NCI-H2081 (cell line): ENCODE measurements around the gene POLR2J.
"Not testable (repeated sequence)": the region's sequence is repeated elsewhere in the genome, so short reads cannot be mapped to it uniquely, and the experiment has no call there.

Experiments
- DNase-seq, 2 experiments: peaks; one replicate each; lab custom pipeline; 2025; lab: John Stamatoyannopoulos, UW

POLR2J gene

GRCh38 chr7:102494473-102495149 lies 15.9 kb upstream of the POLR2J start:
- not testable (repeated sequence) for DNase-seq

DNA sequence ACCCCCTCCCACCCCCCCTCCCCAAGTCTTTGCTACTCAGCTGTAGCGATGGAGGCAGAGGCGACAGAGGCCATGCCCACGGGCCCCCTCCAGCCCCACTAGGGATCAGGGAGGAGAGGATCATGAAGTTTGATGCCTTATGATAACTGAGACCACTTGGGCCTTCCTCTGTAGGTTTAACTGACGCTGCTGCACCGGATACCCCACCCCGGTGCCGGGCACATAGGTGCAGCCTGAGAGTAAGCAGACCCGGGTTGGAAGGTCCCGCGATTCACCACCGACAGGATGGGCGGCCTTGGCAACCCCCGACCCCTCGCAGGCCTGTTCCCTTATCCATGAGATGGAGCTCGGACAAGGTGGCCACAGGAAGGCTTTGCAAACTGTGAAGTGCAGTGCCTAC lies 15.3 kb upstream of the POLR2J start:
- DNase-seq: not testable (repeated sequence)

DNA sequence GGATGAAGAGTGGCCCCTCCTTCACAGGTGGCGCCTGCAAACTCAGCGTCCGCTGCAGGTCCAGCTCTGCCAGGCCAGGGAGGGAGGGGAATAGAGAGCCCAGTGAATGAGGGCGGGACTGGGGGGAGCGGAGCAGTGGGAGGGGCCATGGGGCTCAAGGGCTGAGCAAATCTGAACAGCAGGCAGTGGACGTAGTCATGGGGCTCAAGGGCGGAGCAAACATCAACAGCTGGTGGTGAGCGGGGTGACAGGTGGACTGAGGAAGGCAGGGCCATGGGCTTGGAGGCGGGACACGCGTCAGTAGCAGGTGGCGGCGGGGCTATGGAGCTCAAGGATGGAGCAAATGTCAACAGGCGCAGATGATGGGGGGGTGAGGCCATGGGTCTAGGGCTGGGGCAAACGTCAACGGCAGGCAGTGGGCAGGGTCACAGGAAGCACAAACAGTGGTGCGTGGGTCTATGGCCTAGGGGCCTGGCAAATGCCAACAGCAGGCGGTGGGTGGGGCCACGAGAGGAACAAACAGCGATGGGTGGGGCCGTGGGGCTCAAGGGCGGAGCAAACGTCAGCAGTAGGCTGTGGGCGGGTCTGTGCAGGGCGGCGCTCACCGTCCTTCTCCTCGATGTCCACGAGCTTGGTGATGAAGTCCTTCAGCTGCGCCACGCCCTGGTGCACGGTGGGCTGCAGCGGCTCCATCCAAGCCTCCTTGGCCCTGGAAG lies 14.7 kb upstream of the POLR2J start:
- DNase-seq: not testable (repeated sequence)

DNA sequence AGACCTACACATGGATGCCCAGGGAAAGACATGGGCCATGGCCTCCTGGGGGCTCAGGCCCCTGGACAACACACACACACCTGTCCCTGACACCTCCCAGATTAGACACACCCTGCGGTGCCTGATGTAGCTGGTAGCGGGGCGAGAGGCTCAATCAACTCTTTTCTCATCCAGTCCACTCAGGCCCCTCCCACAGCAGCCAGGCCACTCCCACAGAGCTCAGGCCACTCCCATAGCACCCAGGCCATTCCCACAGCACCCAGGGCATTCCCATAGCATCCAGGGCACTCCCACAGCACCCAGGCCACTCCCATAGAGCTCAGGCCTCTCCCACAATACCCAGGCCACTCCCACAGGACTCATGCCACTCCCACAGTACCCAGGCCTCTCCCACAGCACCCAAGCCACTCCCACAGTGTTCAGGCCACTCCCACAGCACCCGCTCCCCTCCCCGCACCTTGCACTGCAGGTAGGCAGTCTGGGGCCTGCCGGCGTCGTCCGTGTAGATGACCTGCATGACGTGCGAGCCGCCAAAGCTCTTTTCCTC lies 11.9 kb upstream of the POLR2J start:
- not testable (repeated sequence) for DNase-seq

DNA sequence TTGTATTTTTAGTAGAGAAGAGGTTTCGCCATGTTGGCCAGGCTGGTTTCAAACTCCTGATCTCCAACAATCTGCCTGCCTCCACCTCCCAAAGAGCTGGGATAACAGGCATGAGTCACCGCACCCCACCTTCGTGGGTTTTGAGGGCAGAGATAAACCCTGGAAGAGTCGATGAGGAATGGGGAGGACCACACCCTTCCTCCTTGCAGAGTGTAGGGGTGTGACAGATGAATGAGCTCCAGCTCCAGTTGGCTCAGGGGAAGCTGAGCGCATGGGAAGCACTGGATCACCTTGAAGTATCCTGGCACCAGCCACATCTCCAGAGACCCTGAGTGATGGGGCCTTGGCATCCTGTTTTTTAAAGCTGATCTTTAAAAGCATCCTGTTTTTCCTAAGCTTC lies 5.6 kb upstream of the POLR2J start:
- DNase-seq: not testable (repeated sequence)

DNA sequence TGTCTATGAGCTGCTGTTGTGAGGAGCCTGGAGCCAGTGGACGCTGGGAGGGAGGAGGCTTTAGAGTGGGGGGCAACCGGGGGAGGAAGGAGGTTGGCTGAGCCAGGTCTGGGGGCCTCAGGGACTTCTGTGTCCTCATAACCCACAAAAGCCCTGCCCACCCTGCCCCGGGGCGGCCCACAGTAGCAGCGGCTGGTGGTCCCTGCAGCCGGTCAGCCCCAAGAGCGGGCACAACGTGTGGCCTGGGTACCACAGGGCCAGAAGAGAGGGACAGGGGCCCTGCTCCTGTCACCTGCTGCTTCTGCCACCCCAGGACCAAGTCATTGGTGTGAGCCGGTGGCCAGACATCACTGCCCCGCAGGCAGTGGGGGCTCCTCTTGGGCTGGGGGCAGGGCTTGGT lies 3.2 kb upstream of the POLR2J start:
- DNase-seq: not testable (repeated sequence)

DNA sequence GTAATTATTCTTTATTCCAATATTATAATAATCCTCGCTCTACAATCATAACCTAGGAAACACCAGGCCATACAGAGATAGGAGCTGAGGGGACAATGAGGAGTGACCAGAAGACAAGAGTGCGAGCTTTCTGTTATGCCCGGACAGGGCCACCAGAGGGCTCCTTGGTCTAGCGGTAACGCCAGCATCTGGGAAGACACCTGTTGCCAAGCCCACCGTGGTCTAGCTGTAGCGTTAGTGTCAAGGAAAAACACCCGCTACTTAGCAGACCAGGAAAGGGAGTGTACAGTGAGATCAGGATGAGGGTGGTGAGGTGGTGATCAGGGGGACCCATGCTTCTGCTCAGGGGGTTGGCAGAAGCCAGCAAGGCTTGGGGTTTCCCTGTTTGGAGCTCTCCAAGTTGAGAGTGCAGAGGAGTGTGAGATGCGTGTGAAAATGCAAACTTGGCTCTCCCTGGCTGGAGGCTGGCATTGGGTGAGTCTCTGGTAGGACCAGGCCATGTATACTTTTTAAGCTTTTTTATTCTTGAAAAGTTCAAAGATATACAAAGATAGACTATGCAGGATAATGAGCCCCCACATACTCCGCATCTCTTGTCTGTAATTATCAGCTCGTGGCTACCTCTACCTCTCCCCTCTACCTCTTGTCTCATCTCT lies 1.4 kb upstream of the POLR2J start:
- not testable (repeated sequence) for DNase-seq

DNA sequence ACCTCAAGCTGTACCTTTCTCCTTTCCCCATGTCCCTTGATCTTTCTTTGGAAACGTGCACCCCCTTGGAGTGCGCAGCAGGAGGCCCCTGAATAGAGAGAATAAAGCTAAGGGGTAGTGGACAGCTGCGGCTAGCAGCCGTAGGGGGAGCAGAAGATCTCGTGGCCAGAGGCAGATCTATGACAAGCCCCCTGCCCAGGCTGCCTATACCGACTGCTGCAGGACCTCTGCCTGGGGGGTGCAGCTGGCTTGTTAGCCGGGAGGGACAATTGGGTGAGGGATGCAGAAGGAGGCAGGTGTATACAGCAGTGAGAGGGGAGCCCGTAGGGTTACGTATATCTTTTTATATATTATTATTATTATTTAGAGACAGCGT lies 475 bp upstream of the POLR2J start:
- not testable (repeated sequence) for DNase-seq

- not testable (repeated sequence) for DNase-seq
These were observed 3.8 kb downstream of the POLR2J start for GRCh38 chr7:102474736-102475435.

GRCh38 chr7:102474116-102474515 lies 4.6 kb downstream of the POLR2J start:
- DNase-seq: not testable (repeated sequence)

DNA sequence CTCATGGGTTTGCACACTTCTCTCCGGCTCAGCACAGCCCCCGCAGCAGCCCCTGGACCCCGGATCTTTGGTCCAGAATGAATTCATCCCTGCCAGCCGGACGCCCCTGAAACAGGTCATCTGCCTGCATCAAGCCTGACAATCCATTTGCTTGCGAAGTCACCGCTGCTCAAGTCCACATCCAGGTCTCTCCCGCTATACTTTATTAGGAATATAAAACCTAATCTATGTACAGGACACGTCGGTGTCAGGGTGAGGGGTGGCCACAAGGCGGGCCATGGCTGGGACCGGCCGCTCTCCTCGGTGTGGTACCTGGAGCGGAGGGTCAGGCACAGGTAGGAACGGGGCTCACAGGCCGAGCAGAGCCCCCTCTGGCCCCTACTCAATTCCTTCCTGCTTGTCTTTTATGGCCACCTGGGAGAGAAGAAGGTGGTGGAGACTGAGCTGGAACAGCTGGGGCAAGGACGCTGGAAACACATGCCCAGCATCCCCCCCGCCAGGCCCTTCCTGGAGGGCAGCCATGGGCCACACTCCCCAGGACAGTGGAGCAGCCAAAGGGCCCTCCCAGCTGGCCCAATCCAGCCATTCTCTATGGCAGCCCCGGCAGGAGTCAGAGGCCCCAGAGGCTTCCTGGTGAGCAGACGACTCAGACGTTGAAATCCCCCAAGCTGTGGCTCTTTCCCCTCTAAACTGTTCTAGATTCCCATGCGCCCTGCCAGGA lies 5.3 kb downstream of the POLR2J start:
- DNase-seq: no peak

DNA sequence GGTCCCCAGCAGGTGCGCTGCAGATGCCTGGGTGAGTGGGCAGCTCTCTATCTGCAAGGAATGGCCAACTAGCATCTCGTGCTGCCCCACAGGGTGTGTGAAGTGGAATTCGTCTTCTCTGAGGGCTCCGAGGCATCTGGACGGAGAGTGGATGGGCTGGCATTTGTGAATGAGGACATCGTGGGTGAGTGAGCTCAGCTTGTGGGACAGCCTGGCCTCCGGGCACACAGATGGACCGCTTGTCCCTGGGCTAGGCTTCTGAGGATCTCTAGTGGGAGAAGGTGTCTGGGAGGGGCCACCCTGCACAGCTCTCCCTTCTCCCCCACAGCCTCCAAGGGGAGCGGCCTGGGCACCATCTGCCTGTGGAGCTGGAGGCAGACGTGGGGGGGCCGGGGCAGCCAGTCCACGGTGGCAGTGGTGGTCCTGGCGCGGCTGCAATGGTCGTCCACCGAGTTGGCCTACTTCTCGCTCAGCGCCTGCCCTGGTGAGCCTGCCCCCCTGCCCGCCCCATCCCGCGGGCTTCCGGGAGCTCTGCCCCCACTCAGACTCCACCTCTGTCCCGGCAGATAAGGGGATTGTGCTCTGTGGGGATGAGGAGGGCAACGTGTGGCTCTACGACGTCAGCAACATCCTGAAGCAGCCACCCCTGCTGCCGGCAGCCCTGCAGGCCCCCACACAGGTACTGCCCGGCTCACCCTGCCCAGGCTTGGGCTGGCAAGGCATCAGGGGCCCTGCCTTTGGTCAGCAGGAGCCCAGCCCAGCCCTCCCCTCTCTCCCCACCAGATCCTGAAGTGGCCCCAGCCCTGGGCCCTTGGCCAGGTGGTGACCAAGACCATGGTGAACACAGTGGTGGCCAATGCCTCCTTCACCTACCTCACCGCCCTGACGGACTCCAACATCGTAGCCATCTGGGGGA lies 6.3 kb downstream of the POLR2J start:
- no peak for DNase-seq

GRCh38 chr7:102471791-102472125 lies 7.0 kb downstream of the POLR2J start:
- no peak for DNase-seq

- DNase-seq: no peak
These were observed 8.5 kb downstream of the POLR2J start for GRCh38 chr7:102469972-102470825.

DNA sequence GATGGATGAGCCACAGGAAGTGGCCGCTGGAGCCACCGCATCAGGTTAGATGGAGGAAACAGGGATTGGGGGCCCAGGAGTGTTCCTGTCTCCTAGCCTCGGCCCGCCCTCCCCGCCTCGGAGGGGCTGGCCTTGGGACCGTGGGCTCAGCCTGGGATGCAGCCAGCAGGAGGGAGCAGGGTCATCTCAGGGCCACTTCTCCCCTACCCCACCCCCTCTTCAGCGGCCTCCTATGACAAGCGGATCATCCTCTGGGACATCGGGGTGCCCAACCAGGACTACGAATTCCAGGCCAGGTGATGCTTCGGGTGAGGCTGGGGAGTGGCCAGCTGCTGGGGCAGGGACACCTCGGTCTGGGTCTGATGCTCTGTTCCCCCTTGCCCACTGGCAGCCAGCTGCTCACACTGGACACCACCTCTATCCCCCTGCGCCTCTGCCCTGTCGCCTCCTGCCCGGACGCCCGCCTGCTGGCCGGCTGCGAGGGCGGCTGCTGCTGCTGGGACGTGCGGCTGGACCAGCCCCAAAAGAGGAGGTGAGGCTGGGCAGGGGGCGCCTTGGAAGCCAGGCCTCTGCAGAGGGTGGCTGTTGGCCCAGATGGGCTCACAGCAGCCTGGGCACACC lies 9.3 kb downstream of the POLR2J start:
- DNase-seq: no peak

- no peak for DNase-seq
These were observed 10.0 kb downstream of the POLR2J start for GRCh38 chr7:102468478-102469350.

DNA sequence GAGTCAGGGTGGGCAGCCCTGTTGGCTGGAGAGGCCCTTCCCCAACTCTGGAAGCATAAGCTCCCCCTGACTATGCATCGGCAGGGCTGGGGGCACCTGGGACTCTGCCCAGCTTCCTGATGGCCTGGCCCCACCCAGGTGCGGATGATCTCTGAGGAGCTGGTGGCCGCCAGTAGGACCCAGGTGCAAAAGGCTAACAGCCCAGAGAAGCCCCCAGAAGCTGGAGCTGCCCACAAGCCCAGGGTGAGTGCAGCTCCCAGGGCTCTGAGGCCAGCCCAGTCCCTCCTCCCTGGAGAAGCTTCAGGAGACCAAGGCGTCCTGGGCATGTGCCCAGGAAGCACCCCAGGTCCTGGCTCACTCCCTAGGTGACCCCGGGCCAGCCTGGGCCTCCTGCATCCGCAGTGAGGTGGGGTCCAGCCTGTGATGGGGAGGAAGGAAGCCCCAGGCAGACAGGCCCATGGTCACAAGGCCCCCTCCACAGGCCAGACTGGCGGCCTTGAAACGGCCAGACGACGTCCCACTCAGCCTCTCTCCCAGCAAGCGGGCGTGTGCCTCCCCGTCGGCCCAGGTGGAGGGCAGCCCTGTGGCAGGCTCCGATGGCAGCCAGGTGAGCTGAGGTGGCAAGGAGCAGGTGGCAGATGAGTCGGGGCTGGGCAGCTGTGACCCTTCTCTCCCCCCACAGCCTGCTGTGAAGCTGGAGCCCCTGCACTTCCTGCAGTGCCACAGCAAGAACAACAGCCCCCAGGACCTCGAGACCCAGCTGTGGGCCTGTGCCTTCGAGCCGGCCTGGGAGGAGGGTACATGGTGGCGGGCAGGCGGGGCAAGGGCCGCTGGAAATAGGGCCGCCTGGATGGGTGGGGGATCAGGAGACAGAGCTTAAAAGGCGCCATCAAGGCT lies 10.9 kb downstream of the POLR2J start:
- DNase-seq: no peak
